Measurements from ENCODE around the gene GPC5.
"Not testable (repeated sequence)": the region's sequence is repeated elsewhere in the genome, so short reads cannot be mapped to it uniquely, and the experiment has no call there.

The GPC5 gene

DNA sequence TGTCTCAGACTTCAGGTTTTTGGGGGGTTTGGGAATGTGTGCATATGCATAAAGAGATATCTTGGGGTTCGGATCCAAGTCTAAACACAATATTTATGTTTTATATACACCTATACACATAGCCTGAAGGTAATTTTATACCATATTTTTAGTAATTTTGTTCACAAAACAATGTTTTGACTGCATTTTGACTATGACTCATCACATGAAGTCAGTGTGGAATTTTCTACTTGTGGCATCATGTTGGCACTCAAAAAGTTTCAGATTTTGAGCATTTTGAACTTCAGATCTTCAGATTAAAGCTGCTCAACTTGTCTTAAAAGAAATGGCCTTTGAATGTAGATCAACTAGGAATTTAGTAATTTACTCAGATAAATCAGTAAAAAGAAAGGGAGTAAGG lies 1115.3 kb downstream of the GPC5 start:
- DNase-seq: no peak

DNA sequence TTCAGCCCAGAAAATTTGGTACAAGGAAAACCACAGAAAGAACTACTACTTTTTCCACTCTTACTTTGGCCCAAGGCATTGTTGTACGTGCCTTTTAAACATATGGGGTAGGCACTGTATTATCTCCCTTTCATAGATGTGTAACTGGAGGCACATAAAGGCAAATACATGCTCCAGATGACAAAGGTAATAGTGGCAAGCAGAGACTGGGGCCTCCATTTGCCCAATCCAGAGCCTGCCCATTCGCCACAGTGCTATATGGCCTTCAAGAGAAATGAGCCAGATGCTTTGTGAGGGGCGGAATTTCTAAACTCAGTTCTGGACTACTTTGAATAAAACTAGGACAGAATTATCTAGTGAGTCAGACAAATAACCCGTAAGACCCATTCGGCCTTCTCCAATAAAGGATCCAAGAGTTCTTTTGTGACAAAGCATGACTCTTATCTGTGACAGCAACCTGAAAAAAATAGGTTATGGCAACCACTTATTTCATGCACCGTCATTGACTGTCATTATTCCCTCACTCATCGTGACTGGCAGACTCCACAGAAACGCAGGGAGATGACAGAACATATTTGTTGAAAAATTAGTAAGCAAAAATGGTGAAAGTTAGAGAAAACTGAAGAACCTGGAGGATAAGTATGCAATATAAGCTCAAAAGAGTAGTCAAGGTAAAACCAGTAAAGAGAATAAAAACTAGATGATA lies 1116.2 kb downstream of the GPC5 start:
- no peak for DNase-seq

DNA sequence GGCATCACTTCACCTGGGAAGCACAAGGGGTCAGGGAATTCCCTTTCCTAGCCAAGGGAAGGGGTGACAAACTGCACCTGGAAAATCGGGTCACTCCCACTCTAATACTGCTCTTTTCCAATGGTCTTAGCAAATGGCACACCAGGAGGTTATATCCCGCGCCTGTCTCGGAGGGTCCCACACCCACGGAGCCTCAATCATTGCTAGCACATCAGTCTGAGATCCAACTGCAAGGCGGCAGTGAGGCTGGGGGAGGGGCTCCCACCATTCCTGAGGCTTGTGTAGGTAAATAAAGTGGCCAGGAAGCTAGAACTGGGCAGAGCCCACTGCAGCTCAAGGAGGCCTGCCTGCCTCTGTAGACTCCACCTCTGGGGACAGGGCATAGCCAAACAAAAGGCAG lies 1118.5 kb downstream of the GPC5 start:
- DNase-seq: not testable (repeated sequence)

DNA sequence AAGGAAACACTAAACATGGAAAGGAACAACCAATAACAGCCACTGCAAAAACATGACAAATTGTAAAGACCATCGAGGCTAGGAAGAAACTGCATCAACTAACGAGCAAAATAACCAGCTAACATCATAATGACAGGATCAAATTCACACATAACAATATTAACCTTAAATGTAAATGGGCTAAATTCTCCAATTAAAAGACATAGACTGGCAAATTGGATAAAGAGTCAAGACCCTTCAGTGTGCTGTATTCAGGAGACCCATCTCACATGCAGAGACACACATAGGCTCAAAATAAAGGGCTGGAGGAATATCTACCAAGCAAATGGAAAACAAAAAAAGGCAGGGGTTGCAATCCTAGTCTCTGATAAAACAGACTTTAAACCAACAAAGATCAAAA lies 1120.2 kb downstream of the GPC5 start:
- DNase-seq: not testable (repeated sequence)

DNA sequence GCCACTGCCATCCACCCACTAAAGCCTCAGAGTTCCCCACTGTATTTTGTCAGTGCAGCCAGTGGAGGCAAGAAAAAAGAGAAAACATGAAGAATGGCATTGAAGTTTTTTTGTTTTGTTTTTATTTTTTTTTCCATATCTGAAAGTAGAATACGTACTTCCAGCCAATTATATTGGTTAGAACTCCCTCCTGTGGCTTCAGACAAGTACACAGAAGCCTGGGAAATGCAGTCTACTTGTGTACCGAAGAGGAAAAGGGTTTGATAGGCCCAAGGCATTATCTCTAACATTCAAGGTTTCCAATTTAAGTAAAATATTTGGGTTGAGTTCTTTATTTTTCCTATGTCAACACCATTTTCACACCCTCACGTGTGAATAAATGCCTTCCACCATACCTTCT lies 1131.9 kb downstream of the GPC5 start:
- no peak for DNase-seq

DNA sequence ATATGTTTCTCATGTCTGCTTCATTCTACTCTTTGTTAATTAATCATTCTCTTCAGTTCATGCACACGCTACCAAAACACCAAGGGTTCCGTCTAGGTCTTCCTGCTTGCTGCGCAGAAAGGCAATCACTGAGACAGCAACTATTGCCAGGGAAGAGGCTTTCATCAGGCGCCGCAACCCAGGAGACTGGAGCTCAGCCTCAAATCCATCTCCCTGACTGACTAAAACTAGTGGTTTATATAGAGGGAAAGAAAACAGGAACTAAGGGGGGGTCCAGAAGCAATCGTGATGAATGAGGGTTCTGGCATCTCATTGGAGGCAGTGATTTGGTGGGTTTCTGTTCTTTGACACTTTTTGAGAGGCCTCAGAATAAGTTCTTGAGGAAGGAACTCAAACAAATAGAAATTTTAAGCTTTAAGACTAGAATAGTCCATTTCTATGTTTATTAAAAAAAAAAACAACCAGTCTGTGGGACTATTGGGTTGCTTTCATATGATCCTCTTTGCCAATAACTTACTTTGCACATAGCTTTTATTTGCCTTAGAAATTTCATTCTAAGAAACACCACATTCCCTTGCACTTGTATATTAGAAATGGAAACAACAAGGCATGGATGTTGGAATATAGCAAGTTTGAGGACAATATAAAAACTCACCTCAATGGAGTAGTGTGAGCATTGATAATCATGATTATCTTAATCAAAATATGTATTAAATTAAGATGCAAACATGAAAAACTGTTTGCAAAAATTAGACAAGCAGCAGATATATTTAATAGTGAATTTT lies 1137.0 kb downstream of the GPC5 start:
- no peak for DNase-seq

DNA sequence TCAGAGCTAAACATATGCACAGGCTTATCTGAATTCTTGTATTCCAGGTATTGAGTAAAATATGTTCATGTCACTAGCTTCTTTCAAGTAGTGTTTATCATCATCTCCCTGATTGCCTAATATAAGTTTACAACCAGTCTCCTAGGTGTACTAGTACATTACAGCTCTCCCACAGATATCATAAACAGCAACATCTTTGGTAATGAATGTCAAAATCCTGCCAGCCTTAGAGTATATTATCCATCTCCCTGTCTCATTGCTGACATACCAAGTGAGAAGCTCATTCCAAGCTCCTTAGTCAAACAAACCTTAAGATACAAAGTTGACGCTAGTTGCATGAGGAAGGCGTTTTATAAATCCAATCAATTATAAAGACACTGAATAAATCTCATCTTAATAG lies 1139.0 kb downstream of the GPC5 start:
- DNase-seq: no peak

DNA sequence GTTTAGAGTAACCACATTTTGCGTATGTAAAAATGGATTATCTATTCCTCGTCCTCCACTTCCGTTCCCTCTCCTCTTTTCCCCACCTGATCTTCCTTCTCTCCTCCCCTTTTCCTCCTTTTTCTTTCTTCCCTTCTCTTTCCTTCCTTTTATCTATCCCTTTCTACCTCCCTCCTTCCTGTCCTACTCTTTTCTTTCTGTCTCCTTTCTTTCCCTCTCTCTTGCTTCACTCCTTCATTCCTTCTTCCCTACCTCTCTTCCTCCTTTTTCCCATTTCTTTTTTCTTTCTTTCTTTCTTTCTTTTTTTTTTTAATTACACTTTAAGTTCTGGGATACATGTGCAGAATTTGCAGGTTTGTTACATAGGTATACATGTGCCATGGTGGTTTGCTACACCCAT lies 1139.7 kb downstream of the GPC5 start:
- no peak for DNase-seq

DNA sequence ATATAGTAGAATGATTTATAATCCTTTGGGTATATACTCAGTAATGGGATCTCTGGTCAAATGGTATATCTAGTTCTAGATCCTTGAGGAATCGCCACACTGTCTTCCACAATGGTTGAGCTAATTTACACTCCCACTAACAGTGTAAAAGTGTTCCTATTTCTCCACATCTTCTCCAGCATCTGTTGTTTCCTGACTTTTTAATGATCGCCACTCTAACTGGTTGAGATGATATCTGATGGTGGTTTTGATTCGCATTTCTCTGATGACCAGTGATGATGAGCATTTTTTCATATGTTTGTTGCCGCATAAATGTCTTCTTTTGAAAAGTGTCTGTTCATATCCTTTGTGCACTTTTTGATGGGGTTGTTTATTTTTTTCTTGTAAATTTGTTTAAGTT lies 1140.7 kb downstream of the GPC5 start:
- not testable (repeated sequence) for DNase-seq

DNA sequence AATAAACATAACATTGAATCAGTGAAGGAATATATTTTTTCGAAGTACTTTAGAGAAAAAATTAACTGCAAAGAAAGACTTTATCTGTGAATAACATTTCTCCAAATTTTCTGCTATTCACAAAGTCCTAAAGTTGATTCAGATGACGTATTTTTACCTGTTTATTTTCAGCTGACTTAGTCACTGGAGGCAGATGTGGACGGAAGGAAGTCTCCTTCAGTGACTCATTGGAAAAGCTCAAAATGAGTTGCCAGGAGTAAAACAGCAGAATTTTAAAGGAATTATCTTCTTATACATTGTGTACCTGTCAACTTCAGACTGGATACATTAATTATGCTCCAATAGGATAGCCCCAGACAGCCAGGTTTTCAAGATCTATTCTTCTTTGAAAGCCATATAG lies 1148.8 kb downstream of the GPC5 start:
- no peak for DNase-seq

DNA sequence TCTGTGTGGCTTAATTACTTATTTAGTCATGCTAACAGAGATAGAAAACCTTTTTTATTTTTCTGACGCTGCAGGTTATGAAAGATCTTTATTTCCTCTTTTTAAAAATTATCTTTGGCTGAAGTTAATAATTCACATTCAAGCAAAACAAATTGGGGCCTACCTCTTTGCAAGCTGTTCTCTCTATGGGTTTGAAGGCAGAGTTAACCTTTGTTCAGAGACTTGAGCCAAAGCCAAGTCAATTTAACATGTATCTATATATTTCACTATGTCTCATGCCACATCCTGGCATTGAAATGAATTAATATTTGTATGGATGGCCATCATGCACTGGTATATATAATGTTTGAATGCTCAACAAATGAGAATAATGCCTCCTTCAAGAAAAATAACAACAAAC lies 1150.9 kb downstream of the GPC5 start:
- DNase-seq: no peak

DNA sequence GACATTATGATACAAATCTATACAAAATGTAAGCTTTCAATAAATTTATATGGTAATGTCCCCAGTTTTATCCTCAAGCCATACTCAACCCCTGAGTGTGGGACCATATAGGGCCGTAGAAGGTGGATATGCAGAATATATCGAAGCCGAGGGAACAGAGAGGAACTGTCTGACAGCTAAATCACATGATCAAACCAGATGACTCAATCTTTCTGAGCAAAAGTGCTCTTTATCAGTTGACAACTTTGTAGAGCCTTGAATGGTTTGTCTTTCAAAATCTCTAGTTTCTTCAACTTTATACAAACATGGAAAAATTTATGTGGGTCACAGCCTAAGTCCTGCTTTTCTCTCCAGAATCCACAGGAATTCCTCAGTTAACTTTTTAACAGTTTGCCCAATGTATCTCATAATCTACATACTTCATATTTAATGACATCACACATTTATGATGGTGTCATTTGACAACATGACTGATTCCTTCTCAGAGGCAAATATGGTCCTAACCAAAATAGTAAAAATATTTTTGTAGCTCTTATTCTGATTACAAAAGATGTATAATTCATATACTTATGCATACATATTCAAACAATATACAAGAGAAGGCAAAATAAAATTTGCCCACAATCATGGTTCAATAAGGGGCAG lies 1155.2 kb downstream of the GPC5 start:
- no peak for DNase-seq

DNA sequence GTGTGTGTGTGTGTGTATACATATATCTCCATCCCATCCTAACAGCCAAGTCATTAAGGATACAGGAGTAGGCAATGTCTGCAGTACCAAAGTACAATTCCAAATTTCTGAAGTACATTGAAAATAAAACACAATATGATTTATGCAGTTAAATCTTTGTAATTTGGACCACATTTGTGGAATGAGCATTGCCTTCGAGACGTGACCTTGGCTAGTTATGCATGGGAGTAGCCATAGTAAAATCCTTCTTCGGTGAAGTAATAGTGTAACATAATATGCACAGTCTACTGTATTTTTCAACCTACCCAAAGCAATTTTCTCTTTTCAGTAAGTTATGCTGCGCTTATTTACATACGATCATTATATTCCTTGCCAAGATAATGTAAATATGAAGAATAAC lies 1162.5 kb downstream of the GPC5 start:
- DNase-seq: no peak

DNA sequence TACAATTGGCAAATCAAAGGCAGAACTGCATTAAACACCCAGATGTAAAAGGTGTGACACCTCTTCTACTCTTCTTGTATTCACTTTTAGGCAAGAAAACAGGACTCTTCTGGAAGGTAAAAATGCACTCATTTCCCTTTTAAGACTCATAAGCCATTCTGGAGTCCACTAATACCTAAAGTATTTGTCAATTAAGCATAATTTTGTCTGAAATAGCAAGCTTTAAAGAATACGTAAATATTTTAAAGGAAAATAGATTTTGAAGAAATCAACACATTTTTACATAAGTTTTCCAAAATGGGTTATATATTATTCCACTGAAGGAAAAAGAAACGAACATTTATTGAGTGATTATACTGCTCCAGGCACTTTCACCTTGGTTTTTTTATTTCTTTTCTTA lies 1166.5 kb downstream of the GPC5 start:
- no peak for DNase-seq

DNA sequence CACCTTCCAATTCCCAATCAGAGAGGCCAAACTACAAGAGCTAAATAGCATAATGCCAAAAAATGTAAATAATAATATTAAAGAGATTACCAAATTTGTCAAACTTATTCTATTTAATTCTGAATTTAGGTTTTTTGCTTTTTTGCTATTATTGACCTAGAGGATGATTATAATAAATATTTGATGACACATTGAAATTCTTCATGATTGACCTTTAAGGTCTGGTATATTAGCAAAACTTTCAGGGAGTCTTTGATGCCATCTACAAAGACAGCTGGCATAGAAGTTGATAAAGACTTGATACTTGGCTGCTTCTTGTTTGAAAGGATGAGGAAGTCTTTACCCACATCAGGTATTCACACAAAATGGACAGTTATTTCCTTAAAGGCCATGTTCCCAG lies 1168.3 kb downstream of the GPC5 start:
- DNase-seq: no peak

DNA sequence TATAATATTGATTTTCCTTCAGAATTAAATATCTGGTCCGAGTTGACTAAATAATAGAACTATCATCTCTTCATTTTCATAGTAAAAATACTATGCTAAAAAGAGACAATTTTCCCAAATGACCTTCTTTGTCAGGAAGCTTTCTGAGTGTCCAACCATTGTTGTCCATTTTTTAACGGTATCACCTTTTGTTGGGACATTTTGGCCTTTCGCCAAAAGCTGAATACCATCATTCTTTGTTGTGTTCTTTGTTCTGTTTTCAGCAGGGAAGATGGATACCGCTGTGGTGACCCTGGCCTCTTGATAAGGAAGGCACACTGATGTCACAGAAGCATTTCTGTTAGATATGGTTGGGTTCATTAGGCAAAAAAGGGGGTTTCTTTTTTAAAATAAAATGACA lies 1173.8 kb downstream of the GPC5 start:
- no peak for DNase-seq

DNA sequence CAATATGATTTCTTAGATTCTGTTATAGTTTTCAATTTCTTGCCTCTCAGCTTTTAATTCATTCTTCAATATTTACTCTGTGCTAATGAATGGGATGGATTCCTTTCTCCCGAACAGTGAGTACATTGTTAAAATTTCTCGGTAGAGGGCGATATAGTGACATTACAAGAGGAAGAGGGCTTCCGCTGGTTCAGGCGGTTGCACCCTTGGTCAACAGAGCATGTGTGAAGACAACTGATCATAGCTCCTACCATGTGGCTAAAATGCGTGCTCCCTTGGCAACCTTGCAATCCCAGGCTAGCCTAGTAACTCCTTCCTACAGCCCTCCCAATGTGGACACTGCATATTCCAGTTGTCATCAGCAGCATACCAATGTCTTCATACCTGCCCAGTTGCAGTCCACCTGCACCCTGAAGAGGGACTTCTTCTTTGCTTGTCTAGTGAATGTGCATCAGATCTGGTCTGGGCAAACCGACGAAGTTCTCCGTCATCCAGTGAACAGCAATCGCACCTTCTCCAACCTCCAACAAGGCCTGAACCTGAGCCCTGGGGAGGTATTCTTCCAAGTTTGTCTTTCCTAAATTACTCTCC lies 1175.1 kb downstream of the GPC5 start:
- DNase-seq: no peak

DNA sequence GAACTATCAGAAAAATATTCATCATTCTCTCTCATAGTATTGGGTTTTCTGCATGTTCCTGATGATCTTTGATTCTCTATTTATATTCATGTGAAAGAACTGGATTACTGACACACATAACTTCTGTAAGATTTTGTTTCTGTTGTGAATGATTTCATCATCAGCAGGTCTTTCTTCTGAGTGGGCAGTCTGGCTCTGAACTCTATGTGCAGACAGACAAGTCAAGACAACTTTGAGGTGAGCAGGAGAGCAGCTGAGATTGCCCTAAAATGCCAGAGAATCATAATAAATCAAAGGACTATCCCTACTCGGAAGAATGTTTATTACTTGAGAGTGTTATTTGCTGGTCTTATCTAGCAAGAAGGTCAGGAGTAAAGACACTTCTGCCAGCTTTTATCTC lies 1176.1 kb downstream of the GPC5 start:
- DNase-seq: no peak

DNA sequence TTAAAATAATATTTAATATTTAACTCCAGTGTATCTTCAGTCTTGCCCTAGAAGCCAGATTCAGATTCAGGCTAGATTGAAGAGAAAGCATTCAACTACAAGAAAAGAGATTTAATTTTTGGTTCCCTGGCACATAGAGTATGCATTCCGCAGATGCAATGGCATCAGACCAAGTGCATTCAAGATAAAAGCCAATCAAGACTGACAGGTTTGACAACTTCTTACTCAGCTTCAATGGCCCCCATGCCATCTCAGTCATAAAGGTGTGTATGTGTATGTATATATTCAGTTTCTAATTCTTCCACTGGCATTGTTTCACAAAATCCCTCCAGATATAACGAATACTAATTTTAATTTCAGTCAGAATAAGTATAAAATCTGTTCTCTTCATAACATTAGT lies 1177.4 kb downstream of the GPC5 start:
- DNase-seq: no peak

DNA sequence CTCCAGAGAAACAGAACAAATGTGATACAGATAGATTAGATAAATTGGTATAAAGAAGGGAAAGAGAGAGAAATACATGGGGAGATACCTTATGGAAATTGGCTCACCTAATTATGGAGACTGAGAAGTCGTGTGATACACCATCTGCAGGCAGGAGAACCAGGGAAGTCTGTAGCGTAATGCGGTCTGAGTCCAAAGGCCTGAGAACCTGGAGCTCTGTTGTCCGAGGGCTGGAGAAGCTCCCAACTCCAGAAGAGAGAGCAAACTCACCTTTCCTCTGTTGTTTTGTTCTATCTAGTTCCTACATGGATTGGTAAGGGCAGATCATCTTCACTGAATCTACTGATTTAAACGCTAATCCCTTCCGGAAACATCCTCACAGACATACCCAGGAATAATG lies 1179.9 kb downstream of the GPC5 start:
- DNase-seq: no peak

DNA sequence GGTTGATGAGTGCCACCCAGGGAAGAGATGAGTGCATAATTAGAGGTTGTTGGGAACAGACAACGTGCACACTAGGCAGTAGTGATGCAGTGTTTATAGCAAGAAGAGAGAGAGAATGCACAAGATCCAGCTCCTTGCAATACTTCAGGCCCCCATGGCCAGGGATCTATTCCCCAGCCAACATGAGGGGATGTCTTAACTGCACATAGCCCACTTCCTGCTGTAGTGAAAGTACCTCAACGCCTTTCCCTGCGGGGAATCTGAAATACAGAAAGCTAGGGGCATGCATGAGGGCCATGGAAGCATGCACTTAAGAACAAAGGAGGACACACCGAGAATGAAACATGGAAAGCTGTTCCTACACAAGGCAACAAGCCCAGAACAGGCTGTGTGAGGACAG lies 1191.5 kb downstream of the GPC5 start:
- no peak for DNase-seq

DNA sequence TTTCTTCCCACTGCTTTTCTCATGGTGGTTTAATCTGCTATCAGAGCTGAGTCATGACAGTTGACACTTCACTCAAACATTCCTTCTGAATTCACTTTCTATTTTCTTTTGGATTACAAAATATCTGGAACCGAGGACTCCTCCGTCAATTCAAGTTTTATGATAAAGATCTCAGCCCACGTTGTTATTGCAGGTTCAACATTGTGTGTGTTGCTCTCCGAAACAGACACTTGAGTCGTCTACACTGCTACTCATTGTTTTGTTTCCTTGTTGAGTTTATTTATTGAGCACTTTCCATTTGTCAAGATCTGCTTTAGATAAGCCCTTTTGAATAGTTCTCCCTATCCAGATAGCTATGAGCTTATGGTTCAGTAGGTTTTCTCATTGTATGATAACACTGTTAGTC lies 1192.1 kb downstream of the GPC5 start:
- no peak for DNase-seq

DNA sequence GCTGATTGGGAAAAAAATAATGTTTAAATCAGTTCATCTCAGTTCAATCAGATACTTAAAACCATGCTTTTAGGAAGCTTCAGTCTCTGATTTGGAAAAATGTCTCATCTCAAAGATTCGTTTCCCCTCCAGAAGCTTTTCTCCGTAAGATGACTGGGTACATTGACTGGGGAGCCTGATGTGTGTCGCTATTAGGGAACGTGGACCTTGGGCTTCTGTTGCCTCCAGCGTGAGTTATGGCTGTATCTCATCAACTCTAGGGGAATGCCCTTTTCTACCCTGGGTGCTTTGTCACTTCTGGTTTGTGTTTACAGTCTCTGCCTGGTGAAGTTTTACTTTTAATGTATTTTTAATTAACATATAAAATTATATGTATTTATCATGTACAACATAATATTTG lies 1192.7 kb downstream of the GPC5 start:
- DNase-seq: no peak

DNA sequence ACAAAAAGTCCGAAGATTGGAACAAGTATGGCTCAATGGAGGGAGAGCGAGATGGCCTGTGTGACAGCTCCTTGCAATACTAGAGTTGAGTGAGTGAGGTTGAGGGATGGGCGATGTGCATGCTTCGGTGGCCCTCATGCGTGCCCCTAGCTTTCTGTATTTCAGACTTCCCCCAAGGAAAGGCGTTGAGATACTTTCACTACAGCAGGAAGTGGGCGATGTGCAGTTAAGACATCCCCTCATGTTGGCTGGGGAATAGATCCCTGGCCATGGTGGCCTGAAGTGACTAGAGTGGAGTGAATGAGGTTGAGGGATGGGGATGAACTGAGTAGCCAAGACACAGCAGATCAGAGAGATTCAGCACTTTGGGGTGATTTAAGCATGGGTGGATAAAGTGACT lies 1194.3 kb downstream of the GPC5 start:
- DNase-seq: no peak

Measured in stimulated activated CD4-positive, alpha-beta T cell treated with anti-CD3 and anti-CD28 coated beads, Interleukin-15, amount 100 ng/mL, for 24 hours (primary cell).